ENCODE measurements around the gene RNGTT. TPM values are rescaled to one million over a fixed set of nuclear protein-coding genes. Genes with fewer than 3 reads are reported as not detected.

The RNGTT gene
- total RNA-seq, 1 donor from 2014 or later, result 13.4 TPM

- TF ChIP-seq CTCF (conservative IDR thresholded peaks at IDR 0.05), result peak; percentile 50
- Mint-ChIP-seq H3K36me3 (peaks cover 9% of the 10 kb centered on the region), H3K27ac (no peak overlapping the region), H3K4me3 (no peak overlapping the region), H3K9me3 (no peaks in the 10 kb centered on the region), H3K27me3 (no peaks in the 10 kb centered on the region), H3K4me1 (ENCODE audit: unreplicated experiment) (no peaks in the 10 kb centered on the region)
- DNase-seq (ENCODE audit: extremely low spot score, unreplicated experiment), result no peak
These were observed 63.7 kb downstream of the RNGTT start for GRCh38 chr6:88899569-88900316.

GRCh38 chr6:88895911-88896310 lies 67.5 kb downstream of the RNGTT start:
- Mint-ChIP-seq H3K27ac (no peak overlapping the region), H3K4me3 (no peak overlapping the region), H3K27me3 (no peaks in the 10 kb centered on the region), H3K9me3 (no peaks in the 10 kb centered on the region), H3K4me1 (ENCODE audit: unreplicated experiment) (no peaks in the 10 kb centered on the region), H3K36me3 (no peaks in the 10 kb centered on the region)
- TF ChIP-seq CTCF (conservative IDR thresholded peaks at IDR 0.05), result no peak
- no peak for DNase-seq (ENCODE audit: extremely low spot score, unreplicated experiment)

- no peak for DNase-seq (ENCODE audit: extremely low spot score, unreplicated experiment)
- Mint-ChIP-seq H3K27me3 (no peaks in the 10 kb centered on the region), H3K4me1 (ENCODE audit: unreplicated experiment) (no peaks in the 10 kb centered on the region), H3K4me3 (no peak overlapping the region), H3K27ac (no peak overlapping the region), H3K36me3 (peaks cover 14% of the 10 kb centered on the region), H3K9me3 (no peaks in the 10 kb centered on the region)
- TF ChIP-seq CTCF (conservative IDR thresholded peaks at IDR 0.05), result no peak
These were observed 72.3 kb downstream of the RNGTT start for GRCh38 chr6:88890860-88891845.

GRCh38 chr6:88890394-88890793 lies 73.0 kb downstream of the RNGTT start:
- no peaks in the 10 kb centered on the region for H3K27me3 Mint-ChIP-seq
- H3K4me1 Mint-ChIP-seq (ENCODE audit: unreplicated experiment), result no peaks in the 10 kb centered on the region
- no peak overlapping the region for H3K27ac Mint-ChIP-seq
- TF ChIP-seq CTCF (conservative IDR thresholded peaks at IDR 0.05), result no peak
- H3K9me3 Mint-ChIP-seq, result peaks cover 5% of the 10 kb centered on the region
- no peak for DNase-seq (ENCODE audit: extremely low spot score, unreplicated experiment)
- no peak overlapping the region for H3K4me3 Mint-ChIP-seq
- peaks cover 18% of the 10 kb centered on the region for H3K36me3 Mint-ChIP-seq

- peaks cover 30% of the 10 kb centered on the region for H3K36me3 Mint-ChIP-seq
- H3K27ac Mint-ChIP-seq, result no peak overlapping the region
- H3K4me1 Mint-ChIP-seq (ENCODE audit: unreplicated experiment), result no peaks in the 10 kb centered on the region
- DNase-seq (ENCODE audit: extremely low spot score, unreplicated experiment), result no peak
- peaks cover 10% of the 10 kb centered on the region for H3K9me3 Mint-ChIP-seq
- TF ChIP-seq CTCF (conservative IDR thresholded peaks at IDR 0.05), result no peak
- no peak overlapping the region for H3K4me3 Mint-ChIP-seq
- H3K27me3 Mint-ChIP-seq, result no peaks in the 10 kb centered on the region
These were observed 79.1 kb downstream of the RNGTT start for GRCh38 chr6:88884361-88884760.

Measured in type B pancreatic cell (in vitro differentiated cells).